ENCODE data around the gene TMPRSS11F. TPM values are rescaled to one million over a fixed set of nuclear protein-coding genes. Genes with fewer than 3 reads are reported as not detected.

The TMPRSS11F gene
- total RNA-seq, 1 experiment from 2014 or later = not detected

DNA sequence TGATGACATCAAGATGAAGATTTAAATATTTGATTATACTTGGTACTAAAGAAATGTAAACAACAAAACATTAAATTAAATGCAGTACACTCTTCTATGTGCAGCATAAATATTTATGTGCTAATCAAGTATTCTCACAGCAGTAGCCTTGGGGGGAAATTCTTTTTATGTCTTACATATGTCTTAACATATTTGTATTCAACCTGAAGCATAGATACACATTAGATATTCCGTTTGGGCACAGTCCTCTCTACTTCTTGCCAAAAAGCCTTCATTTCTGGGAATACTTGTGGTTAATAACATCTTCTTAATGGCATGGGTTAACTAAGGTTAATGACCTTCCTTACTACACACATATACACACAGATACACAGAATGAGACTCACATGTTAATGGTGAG, 19.8 kb downstream of the TMPRSS11F start:
- in situ Hi-C loops (cut with HindIII; ENCODE audit: low sequenced_read_pairs) = no loop called here
- no peak for DNase-seq (ENCODE audit: low spot score)

- no peak for DNase-seq (ENCODE audit: low spot score)
- in situ Hi-C loops (cut with HindIII; ENCODE audit: low sequenced_read_pairs) = no loop called here
These were observed 46.9 kb downstream of the TMPRSS11F start for GRCh38 chr4:68082758-68083157.

- in situ Hi-C loops (cut with HindIII; ENCODE audit: low sequenced_read_pairs) = no loop called here
- DNase-seq (ENCODE audit: low spot score) = no peak
These were observed 49.7 kb downstream of the TMPRSS11F start for GRCh38 chr4:68079928-68080327.

GRCh38 chr4:68077737-68078136, 51.9 kb downstream of the TMPRSS11F start:
- in situ Hi-C loops (cut with HindIII; ENCODE audit: low sequenced_read_pairs) = no loop called here

GRCh38 chr4:68077301-68077700, 52.4 kb downstream of the TMPRSS11F start:
- DNase-seq (ENCODE audit: low spot score) = no peak
- in situ Hi-C loops (cut with HindIII; ENCODE audit: low sequenced_read_pairs) = no loop called here

More at GRCh38 chr4:68077737-68078136, 51.9 kb downstream of the TMPRSS11F start:
- peak; percentile 17 for DNase-seq (ENCODE audit: low spot score)

- DNase-seq (ENCODE audit: low spot score) = no peak
These were observed 53.5 kb downstream of the TMPRSS11F start for GRCh38 chr4:68076194-68076593.

GRCh38 chr4:68074397-68074796, 55.3 kb downstream of the TMPRSS11F start:
- DNase-seq (ENCODE audit: low spot score) = no peak
- in situ Hi-C loops (cut with HindIII; ENCODE audit: low sequenced_read_pairs) = no loop called here

More at GRCh38 chr4:68076194-68076593, 53.5 kb downstream of the TMPRSS11F start:
- in situ Hi-C loops (cut with HindIII; ENCODE audit: low sequenced_read_pairs) = no loop called here

DNA sequence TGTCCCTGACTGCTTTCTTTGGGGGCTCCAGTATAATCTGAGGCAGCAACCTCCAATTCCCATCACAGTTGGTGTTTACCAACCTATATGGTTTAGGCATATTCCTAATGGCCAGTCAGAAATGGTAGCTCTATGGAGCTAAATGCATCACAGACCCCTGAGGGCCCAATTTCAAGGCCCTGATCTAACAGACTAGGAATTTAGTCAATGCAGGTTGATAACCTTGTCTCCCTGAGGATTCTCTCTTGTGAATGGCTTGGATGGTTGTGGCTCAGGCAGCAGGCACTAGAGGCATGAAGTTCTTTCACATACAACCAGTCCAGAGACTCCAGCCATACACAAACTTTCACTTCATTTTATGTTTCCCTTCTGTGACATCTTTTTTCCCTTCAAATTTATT, 59.4 kb downstream of the TMPRSS11F start:
- in situ Hi-C loops (cut with HindIII; ENCODE audit: low sequenced_read_pairs) = no loop called here
- DNase-seq (ENCODE audit: low spot score) = no peak

DNA sequence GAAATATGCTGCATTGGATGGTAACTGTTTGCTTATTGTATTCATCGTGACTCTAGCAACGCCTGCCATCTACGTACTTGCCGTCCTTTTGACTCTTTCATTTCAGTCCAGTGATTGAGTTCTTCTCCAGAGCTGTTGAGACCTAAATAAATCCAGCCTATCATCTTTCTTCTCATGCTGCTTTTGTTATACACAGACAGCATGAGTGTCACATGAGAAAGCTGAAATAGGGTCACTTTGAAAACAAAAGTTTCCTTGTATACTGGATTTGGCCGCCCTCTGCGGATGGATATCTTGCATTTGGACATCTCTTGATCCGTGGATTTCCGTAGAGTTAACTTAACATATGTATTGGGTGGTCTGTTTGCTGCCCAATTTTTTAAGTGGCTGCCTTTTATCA, 67.2 kb downstream of the TMPRSS11F start:
- peak; percentile 3 for DNase-seq (ENCODE audit: low spot score)
- in situ Hi-C loops (cut with HindIII; ENCODE audit: low sequenced_read_pairs) = no loop called here

DNA sequence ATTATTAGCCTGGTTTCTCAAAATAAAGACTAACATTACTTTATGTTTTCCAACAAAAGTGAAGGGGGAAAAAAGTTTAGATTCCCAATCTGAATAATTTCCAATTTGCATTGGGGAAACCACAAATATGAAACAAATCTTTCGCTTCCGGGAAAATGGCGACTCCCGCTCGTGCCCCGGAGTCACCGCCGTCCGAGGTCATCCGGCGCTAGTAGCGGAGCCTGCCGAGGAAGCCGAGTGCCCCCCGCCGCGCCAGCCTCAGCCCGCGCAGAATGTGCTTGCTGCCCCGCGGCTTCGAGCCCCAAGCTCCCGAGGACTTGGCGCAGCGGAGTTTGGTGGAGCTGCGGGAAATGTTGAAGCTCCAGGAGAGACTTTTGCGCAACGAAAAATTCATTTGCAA, 91.4 kb downstream of the TMPRSS11F start:
- in situ Hi-C loops (cut with HindIII; ENCODE audit: low sequenced_read_pairs) = no loop called here
- DNase-seq (ENCODE audit: low spot score) = no peak

GRCh38 chr4:68021185-68021584, 108.5 kb downstream of the TMPRSS11F start:
- in situ Hi-C loops (cut with HindIII; ENCODE audit: low sequenced_read_pairs) = no loop called here
- no peak for DNase-seq (ENCODE audit: low spot score)

- no peak for DNase-seq (ENCODE audit: low spot score)
- in situ Hi-C loops (cut with HindIII; ENCODE audit: low sequenced_read_pairs) = no loop called here
These were observed 118.0 kb downstream of the TMPRSS11F start for GRCh38 chr4:68011684-68012083.

Other genes starting within 250 kb of the TMPRSS11F start
- gene TMPRSS11D, start 245.9 kb downstream of the TMPRSS11F start, total RNA-seq (2014; rRNA removed; shearing (Covaris generic)) = not detected in 2 replicates
- not detected in 2 replicates for gene TMPRSS11A, start 166.4 kb downstream of the TMPRSS11F start, total RNA-seq (2014; rRNA removed; shearing (Covaris generic))
- gene TMPRSS11B, start 115.8 kb upstream of the TMPRSS11F start, total RNA-seq (2014; rRNA removed; shearing (Covaris generic)) = not detected in 2 replicates
- gene YTHDC1, start 220.2 kb upstream of the TMPRSS11F start, total RNA-seq (2014; rRNA removed; shearing (Covaris generic)) = 7.1 and 25.8 TPM in 2 replicates